CD4-positive, alpha-beta T cell treated with Interleukin-17A for 1 hour (primary cell): Measurements from ENCODE around the gene C19orf81.

ENCODE experiments used
- DNase-seq: peaks from one replicate; pipeline ENCODE4 v3.0.0-alpha.2; 2020

The C19orf81 gene

DNA sequence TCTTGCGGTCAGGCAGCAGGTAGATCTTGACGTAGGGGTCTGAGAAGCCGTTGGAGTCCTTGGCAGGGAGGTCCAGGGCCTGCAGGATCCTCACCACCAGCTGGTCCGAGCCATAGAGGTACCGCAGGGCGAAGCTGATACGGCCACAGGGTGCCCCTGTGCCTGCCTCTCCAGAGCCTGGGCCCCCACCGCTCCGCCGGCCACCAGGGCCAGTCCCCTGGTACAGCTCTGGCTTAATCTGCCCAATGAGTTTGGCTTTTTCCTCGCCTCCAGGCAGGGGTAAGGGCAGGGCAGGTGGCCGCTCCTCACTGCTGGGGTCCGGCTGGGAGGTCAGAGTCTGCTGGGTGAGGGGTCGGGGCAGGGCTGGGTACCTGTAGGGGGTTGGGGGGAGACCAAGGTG is 19.4 kb upstream of the C19orf81 start:
- no peak for DNase-seq

DNA sequence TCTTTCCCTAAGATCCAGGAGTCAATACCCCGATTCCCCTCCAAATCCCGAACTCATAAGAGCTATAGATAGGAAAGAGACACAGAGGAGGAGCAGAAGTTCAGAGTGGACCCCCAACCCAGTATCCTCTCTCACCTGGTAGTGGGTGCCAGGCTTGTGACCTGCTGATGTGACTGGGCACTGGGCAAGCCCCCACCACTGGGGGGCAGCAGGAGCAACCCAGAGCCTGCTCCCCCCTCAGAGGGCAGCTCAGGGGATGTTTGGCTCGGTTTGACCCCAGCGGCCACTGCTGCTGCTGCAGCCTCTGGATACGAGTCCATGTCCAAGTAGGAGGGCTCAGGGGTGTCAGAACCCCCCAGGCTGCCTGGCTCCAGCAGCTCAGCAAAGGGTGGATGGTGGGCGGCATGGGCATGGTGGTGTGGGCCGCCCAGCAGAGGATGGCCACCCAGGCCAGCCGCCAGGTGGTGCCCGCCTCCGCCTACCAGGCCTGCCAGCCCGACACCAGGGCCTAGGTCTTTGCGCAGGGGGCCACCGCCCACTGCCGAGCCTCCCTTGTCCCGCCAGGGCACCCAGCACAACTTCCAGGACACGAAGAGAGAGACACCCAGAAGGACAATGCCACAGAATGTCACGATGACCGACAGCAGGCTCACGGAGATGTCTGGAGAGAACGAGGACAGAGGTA is 17.0 kb upstream of the C19orf81 start:
- DNase-seq, result no peak

GRCh38 chr19:50633359-50633758 is 15.9 kb upstream of the C19orf81 start:
- DNase-seq, result no peak

GRCh38 chr19:50633973-50634372 is 15.3 kb upstream of the C19orf81 start:
- DNase-seq, result no peak

DNA sequence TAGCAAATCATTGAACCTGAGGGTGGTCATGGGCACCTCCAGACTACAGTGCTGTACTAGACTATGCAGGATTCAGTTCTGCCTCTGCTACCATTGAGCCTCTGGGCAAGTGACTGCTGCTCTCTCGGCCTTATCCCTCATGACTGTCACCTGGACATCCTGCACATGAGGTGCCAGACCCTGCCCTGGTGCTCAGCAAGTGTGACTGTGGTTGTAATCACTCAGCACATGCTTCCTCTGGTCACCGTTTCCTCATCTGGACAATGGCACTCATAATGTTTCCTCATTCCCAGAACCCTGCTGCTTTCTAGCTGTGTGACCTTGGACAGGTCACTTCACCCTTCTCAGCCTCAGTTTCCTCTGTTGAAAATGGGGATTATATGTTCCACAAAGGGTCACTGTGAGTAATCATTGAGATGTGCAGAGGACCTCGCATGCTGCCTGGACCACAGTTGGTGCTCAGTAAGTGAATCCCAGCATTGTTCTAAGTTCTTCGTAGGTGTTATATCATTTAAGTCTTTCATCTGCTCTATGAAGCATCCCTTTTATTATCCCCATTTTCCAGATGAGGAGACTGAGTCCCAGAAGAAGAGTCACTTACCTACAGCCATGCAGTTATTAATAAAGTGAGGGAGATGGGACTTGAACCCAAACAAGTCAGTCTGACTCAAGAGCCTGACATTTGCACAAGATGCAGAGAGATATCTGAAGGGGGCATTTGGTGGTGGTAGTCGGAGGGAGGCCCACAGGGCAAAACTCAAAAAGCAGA is 12.7 kb upstream of the C19orf81 start:
- no peak for DNase-seq

DNA sequence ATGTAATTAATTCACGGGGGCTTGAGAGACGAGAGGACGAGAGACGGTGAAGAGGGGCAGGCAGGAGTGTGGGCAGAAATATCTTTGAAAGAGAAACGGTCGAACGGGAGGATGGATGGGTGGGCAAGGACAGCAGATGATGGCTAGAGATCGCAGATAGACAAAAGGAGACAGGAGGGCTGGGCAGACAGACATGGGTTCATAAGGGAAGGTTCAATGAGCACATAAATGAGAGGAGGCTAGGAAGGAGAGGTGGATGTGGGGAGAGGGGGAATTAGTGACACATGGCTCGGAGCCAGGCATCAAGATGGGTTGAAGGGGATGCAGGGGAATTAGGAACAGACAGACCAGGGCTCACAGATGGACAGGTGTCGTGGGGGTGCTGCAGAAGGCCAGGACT is 10.6 kb upstream of the C19orf81 start:
- no peak for DNase-seq

- peak; percentile 30 for DNase-seq
These were observed 9.8 kb upstream of the C19orf81 start, which contains the start of gene SYT3 for GRCh38 chr19:50639121-50640112. SYT3 (minus strand) TSS chr19:50639881; CDS start chr19:50637411, 2,470 bp downstream.

GRCh38 chr19:50640368-50640767 is 8.9 kb upstream of the C19orf81 start:
- DNase-seq, result no peak

- DNase-seq, result no peak
These were observed 4.8 kb upstream of the C19orf81 start for GRCh38 chr19:50644315-50644915.

DNA sequence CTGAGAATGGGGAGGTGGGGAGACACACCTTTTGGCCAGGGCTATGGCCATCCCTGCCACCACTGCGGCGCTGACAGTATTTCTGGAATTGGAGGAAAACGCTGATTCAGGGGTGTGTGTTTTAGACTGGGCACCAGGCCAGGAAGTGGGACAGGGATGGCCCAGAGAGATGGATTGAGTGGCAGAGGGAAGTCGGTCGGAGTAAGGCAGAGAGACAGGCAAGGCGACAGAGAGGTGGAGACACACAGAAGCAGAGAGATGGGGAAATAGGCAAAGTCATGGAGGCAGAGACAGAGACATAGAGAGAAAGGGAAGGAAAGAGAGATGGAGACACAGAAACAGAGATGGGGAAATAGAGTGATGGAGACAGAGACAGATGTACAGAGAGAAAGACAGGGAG is 4.1 kb upstream of the C19orf81 start:
- DNase-seq, result no peak

DNA sequence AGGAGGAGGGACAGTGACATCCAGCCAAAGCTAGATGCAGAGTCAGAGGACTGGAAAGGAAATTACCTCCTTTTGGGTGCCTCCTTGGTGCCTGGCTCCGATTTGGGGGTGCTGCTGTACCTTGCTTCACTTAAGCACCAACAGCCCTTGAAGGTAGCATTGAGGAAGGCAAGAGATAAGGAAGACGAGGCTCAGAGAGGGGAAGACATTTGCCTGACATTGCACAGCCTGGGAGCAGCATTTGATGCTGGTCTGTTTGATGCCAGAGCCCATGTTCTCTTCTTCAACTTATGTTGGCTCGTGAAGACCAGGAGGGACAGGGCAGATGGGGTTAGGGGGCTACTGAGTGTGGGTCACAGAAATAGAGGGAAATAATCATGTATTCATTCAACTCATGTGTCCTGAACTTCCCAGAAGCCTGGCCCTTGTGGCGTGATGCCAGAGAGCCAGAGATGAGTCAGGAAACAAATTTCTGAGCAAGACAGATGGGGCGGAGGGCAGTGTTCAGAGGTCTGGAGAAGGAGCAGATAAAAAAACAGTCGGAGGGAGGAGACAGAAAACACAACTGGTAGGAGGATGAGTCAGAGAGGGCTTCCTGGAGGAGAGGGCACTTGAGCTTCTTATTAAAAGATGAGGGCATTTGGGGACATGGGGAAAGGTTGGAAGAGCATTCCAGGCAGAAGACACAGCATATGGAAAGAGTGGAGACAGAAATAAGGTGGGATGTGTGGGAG is 3.0 kb upstream of the C19orf81 start:
- DNase-seq, result no peak

DNA sequence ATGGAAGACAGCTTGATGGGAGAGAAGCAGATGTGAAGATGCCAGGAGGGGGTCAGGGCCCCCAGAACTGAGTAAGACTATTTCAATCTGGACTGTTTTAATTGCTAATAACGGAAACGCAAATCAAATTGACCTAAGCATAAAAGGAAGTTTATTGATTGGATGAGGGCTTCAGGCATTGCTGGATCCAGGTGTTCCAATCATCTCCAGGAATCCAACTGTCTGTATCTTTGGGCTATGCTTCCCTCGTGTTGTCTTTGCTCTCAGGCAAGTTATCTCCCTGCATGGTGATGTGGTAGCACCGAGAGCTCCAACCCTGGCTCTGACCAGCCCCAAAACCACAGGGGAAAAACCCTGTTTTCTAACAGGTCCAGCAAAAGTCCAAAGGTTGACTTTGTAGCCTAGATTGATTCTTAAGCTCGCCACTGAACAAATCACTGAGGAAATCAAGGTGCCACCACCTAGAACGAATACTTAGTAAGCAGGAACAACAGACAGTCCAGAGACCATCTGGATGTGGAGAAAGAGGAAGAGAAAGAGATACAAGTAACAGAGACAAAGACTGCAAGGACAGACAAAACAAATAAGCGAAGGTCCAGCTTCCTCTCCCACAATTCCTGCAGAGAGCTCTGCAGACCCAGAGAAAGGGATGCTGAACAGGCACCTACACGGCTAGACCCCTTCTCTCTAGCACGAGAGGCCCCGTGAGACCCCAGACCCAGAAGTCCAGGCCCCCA is 1.2 kb upstream of the C19orf81 start:
- DNase-seq, result no peak

- no peak for DNase-seq
These were observed 586 bp upstream of the C19orf81 start for GRCh38 chr19:50648659-50649058.

DNA sequence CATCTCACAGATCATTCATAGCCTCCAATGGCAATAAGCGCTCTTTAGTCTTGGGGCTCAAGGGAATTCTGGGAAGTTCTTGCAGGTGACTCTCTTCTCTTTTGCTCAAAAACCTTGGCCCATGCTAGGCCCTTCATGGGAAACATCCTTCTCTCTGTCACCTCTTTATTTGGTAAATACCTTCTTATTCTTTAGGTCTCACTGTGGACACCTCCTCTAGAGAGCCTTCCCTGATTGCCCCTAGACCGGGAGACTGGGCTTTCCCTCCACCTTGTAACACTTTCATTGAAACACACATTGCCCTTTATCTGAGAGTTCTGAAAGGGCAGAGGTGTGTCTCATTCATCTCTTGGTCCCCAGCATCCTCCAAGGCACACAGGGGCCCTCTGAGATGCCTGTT is 1.9 kb downstream of the C19orf81 start:
- no peak for DNase-seq

DNA sequence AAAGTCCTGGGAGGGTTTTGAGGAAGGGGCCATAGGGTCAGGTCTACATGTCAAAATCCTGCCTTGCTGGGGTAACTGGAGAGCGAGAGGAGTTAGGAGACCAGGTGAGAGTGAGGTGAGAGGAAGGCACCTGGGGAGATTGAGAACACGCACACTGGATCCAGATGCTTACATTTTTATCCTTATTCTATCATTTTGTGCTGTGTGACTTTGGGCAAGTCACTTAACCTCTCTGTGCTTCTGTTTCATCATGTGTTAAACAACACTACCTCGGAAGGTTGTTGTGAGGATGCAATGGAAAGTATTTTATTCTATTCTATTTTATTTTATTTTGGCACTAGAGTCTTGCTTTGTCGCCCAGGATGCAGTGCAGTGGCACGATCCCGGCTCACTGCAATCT is 3.5 kb downstream of the C19orf81 start:
- DNase-seq, result no peak

GRCh38 chr19:50654882-50655281 is 5.6 kb downstream of the C19orf81 start:
- no peak for DNase-seq

DNA sequence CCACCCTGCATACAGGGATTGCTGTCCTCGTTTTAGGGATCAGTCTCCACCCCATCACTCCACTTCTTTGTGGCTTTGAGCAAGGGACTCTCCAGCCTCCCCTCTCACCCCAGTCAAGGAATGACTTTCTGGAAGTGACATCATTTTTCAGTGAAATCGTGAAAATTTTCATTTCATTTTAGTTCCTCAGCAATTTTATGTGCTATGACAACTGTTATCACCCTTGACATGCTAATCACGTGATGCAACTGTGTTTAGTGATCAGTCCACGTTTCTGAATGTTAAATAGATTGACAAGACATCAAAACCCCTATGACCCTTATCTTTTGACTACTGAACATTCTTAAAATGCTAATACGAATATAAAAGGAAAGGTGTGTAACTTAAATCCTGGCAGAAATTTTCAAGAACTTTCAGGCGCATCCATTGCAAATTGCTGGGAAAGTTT is 8.0 kb downstream of the C19orf81 start:
- DNase-seq, result no peak

DNA sequence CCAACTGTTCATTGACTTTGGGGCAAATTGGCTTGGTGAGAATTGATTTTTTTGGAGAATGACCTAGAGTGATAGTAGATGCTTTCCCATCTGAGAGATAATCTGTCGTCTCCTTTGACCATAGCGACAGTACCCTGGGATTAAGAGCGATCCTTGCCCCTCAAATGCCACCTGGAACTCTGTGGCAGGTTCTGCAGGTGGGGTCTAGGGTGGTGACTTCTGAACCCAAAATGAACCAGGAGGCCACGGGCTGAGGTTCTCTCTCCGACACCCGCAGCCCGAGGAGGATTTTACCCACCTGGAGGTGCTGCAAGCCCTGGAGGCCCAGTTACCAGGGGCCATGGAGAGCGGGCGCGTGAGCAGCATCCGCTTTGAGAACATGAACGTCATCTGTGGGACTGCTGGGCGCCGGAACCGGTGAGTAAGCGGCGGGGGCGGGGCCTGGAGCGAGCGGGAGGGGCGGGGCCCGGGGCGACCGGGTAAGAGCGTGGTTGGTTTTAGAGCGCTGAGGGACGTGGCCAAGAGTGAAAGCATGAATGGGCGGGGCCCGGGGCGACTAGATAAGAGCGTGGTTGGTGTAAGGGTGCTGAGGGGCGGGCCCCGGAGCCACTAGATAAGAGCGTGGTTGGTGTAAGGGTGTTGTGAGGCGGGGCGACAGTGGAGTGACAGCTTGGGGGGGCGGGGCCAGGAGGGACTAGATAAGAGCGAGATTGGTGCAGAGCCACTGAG is 8.6 kb downstream of the C19orf81 start:
- DNase-seq, result peak; percentile 83

DNA sequence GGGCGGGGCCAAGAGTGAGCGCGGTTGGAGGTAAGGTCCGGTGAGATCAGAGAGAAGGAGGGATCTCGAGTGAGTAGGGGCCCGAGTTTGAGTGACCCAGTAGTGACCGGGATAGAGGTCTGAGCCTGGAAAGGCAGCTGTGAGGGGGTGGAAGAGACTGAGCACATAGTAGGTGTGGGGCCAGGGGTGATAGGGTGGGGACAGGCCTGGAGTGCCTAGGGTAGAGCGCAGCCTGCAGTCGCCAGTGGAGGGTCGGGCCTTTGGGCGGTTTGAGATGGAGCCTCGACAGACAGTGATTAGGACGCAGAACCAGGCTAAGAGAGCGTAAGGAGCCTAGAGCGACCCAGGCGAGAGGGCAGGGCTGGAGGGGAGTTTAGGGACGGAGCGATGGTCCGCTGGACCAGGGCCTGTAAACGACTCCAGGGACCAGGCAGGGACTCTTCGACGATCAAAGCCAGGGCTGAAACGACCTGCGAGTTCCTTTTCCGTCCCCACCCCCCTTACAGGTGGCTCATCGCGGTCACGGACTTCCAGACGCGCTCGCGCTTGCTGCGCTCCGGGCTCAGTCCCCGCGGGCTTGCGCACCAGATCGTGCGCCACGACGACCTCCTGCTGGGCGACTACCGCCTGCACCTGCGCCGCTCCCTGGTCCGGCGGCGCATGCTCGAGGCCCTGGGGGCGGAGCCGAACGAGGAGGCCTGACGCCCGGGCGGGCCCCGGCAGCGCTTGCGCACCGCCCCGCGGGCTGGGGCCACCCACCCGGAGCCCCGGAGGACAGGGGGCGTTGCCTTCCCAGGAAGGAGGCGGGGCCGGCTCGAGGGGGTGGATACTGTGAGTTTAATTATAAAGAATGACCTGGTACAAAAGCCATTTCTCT is 9.4 kb downstream of the C19orf81 start:
- peak; percentile 57 for DNase-seq
